CD4-positive, alpha-beta T cell (primary cell): ENCODE measurements around the gene DPYSL4. TPM values are rescaled to one million over a fixed set of nuclear protein-coding genes. Genes with fewer than 3 reads are reported as not detected.

Experiments used
- ATAC-seq: fragments of 200-7000 bp; cut with Tn5 transposase; one replicate; pipeline ENCODE4 v1.10.0; 2022; ENCODE audit warnings: mild to moderate bottlenecking; ENCODE audit not compliant: poor library complexity
- CTCF ChIA-PET: fragments of 350-600 bp; sonication (Branson Sonifier 250); formaldehyde crosslinking; loops from one replicate; lab custom pipeline; 2021; ENCODE audit warnings: antibody characterized with exemption, inconsistent platforms; lab: Charles Lee
- POLR2A ChIA-PET: fragments of 350-600 bp; sonication (Branson Sonifier 250); formaldehyde crosslinking; loops from one replicate; lab custom pipeline; 2021; ENCODE audit warnings: antibody characterized with exemption, inconsistent platforms; lab: Charles Lee
- DNase-seq, 14 experiments: peaks; one replicate each; pipeline ENCODE4 v3.0.0-alpha.2; 2013 to 2020; ENCODE audit warnings: mixed read lengths in 2 of 14
- H3K27ac ChIP-seq, 2 donors: one replicate each; pipeline versions ENCODE4 v1.5.1 to v1.7.0; 2013; ENCODE audit warnings: low read length in 2 of 2, low read depth in 1 of 2, mild to moderate bottlenecking in 1 of 2
- H3K27me3 ChIP-seq, 2 experiments: 1 replicate in 1 of 2; 2 replicates in 1 of 2; pipeline versions ENCODE4 v1.6.1 to v1.7.0; 2013; ENCODE audit warnings: low read length in 2 of 2, control low read depth in 1 of 2, mild to moderate bottlenecking in 1 of 2, moderate library complexity in 1 of 2; ENCODE audit not compliant: insufficient read depth in 2 of 2, control insufficient read depth in 1 of 2
- H3K36me3 ChIP-seq: one replicate; pipeline ENCODE4 v1.6.1; 2013; ENCODE audit warnings: low read length, control low read depth; ENCODE audit not compliant: insufficient read depth
- H3K4me1 ChIP-seq: one replicate; pipeline ENCODE4 v1.6.1; 2013; ENCODE audit warnings: low read length, control low read depth; ENCODE audit not compliant: insufficient read depth
- H3K4me3 ChIP-seq: one replicate; pipeline ENCODE4 v1.5.1; 2013; ENCODE audit warnings: mild to moderate bottlenecking, low read length, moderate library complexity
- H3K9me3 ChIP-seq, 2 experiments: 1 replicate in 1 of 2; 2 replicates in 1 of 2; pipeline versions ENCODE4 v1.6.1 to v1.7.0; 2013; ENCODE audit warnings: low read length in 2 of 2, mild to moderate bottlenecking in 2 of 2, control low read depth in 1 of 2, moderate library complexity in 1 of 2; ENCODE audit not compliant: control insufficient read depth in 1 of 2, insufficient read depth in 1 of 2
- H3K27ac Mint-ChIP-seq: one replicate; pipeline ENCODE4 v1.8.0; 2020; ENCODE audit warnings: mixed read lengths
- H3K27me3 Mint-ChIP-seq: one replicate; pipeline ENCODE4 v1.8.0; 2021; ENCODE audit warnings: mixed read lengths
- H3K36me3 Mint-ChIP-seq: one replicate; pipeline ENCODE4 v1.8.0; 2021; ENCODE audit warnings: low read depth, mixed read lengths
- H3K4me1 Mint-ChIP-seq: one replicate; pipeline ENCODE4 v1.8.0; 2021; ENCODE audit warnings: low read depth, mixed read lengths
- H3K4me3 Mint-ChIP-seq: one replicate; pipeline ENCODE4 v1.8.0; 2020; ENCODE audit warnings: mild to moderate bottlenecking, mixed read lengths
- H3K9me3 Mint-ChIP-seq: one replicate; pipeline ENCODE4 v1.8.0; 2020; ENCODE audit warnings: mixed read lengths
- CTCF ChIP-seq: fragments of 200-600 bp; IDR thresholded peaks from one replicate; pipeline ENCODE4 v1.8.0; 2022; ENCODE audit warnings: antibody characterized with exemption, mild to moderate bottlenecking
- intact Hi-C, 2 experiments: fragments of 100-400 bp; cut with DNase I in 1 of 2; cut with micrococcal nuclease in 1 of 2; formaldehyde crosslinking; loops; one replicate each; pipeline versions ENCODE4 v1.15.1 to v1.9.0; 2023 to 2025; cut with DNase I, micrococcal nuclease
- total RNA-seq, 174 experiments: library from RNA in 2 of 174; stranded (reverse) in 2 of 174; gene quantifications; one replicate each; pipeline ENCODE4 v1.2.3 and lab custom pipeline; 2021 to 2026

The DPYSL4 gene
- total RNA-seq, 2 experiments from 2014 or later, result 0.64 to 0.96 TPM

- CTCF ChIA-PET, result no interaction called here
- H3K27me3 ChIP-seq, result peaks cover 3 to 7% of the 10 kb centered on the region in 2 experiments
- H3K9me3 ChIP-seq, result no peaks in the 10 kb centered on the region
- Mint-ChIP-seq H3K4me3 (no peak overlapping the region), H3K27me3 (peaks cover 6% of the 10 kb centered on the region), H3K27ac (no peak overlapping the region), H3K9me3 (no peaks in the 10 kb centered on the region), H3K36me3 (no peaks in the 10 kb centered on the region), H3K4me1 (no peaks in the 10 kb centered on the region)
- H3K4me3 ChIP-seq, result no peak overlapping the region
- no peaks in the 10 kb centered on the region for H3K36me3 ChIP-seq
- no peak for TF ChIP-seq CTCF
- intact Hi-C loops, result no loop called here
- peaks cover 12% of the 10 kb centered on the region for H3K4me1 ChIP-seq
- no peak overlapping the region for H3K27ac ChIP-seq
- ATAC-seq, result no peak
- no peak for DNase-seq
- POLR2A ChIA-PET, result no interaction called here
These were observed 41.1 kb upstream of the DPYSL4 start for GRCh38 chr10:132145521-132146185.

- CTCF ChIA-PET, result no interaction called here
- ATAC-seq (no peak), DNase-seq (no peak)
- no peak overlapping the region for H3K4me3 Mint-ChIP-seq
- no peaks in the 10 kb centered on the region for H3K9me3 Mint-ChIP-seq
- Histone ChIP-seq H3K27ac (no peak overlapping the region), H3K27me3 (peaks cover 3 to 7% of the 10 kb centered on the region in 2 experiments), H3K4me1 (peaks cover 12% of the 10 kb centered on the region), H3K36me3 (no peaks in the 10 kb centered on the region), H3K4me3 (no peak overlapping the region), H3K9me3 (no peaks in the 10 kb centered on the region)
- H3K4me1 Mint-ChIP-seq, result no peaks in the 10 kb centered on the region
- H3K27me3 Mint-ChIP-seq, result peaks cover 6% of the 10 kb centered on the region
- intact Hi-C loops, result no loop called here
- no peak overlapping the region for H3K27ac Mint-ChIP-seq
- TF ChIP-seq CTCF, result no peak
- H3K36me3 Mint-ChIP-seq, result no peaks in the 10 kb centered on the region
- POLR2A ChIA-PET, result no interaction called here
These were observed 40.5 kb upstream of the DPYSL4 start for GRCh38 chr10:132146271-132146671.

- intact Hi-C loops, result no loop called here
- no peak for DNase-seq
- H3K27me3 ChIP-seq, result peaks cover 3 to 7% of the 10 kb centered on the region in 2 experiments
- CTCF ChIA-PET, result no interaction called here
- peaks cover 10% of the 10 kb centered on the region for H3K4me1 ChIP-seq
- Mint-ChIP-seq H3K36me3 (no peaks in the 10 kb centered on the region), H3K4me1 (no peaks in the 10 kb centered on the region), H3K27me3 (peaks cover 6% of the 10 kb centered on the region), H3K27ac (no peak overlapping the region), H3K4me3 (no peak overlapping the region), H3K9me3 (no peaks in the 10 kb centered on the region)
- no peak overlapping the region for H3K27ac ChIP-seq
- H3K36me3 ChIP-seq, result no peaks in the 10 kb centered on the region
- H3K4me3 ChIP-seq, result no peak overlapping the region
- POLR2A ChIA-PET, result interaction anchor here (0.8 kb wide), 1 partner anchor 15 kb away, joined by 3 read pairs; no protein-coding TSS in a partner anchor
- ATAC-seq, result no peak
- H3K9me3 ChIP-seq, result no peaks in the 10 kb centered on the region
- TF ChIP-seq CTCF, result no peak
These were observed 39.5 kb upstream of the DPYSL4 start for GRCh38 chr10:132146941-132147915.
